Right lobe of liver (tissue), 4 donors: ENCODE measurements around the gene ZNF79.

Experiments
- POLR2A ChIP-seq: fragments of 450-650 bp; IDR thresholded peaks from one replicate; pipeline ENCODE4 v1.6.1; 2017; ENCODE audit warnings: antibody characterized with exemption, mild to moderate bottlenecking
- TF ChIP-seq, protein P1 (sequence below), 4 donors: fragments of 200-600 bp in 3 of 4; fragments of 450-650 bp in 1 of 4; IDR thresholded peaks; one replicate each; pipeline versions ENCODE4 v1.5.1 to v1.8.0; 2016 to 2022; ENCODE audit warnings: antibody characterized with exemption in 4 of 4, mild to moderate bottlenecking in 2 of 4
- donor health status: DM: no; HTN: no; CAD: no.
- donor health status: DM: no; HTN: no; CAD: no.
- donor health status: DM: no; HTN: yes; CAD: no.

DNA sequence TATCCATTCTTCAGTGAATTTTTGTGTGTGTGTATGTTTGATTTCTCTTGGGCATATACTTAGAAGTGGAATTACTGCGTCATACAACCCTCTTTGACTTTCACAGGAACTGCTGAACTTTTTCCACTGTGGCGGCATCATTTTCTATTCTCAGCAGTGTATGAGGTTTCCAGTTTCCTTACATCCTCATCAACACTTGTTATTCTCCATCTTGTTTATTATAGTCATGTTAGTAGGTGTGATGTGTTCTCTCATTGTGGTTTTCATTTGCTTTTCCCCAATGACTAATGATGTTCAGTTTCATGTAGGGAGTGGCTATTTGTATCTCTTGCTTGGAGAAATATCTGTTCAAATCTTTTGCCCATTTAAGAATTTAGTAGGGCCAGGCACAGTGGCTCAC is 2.6 kb downstream of the ZNF79 start:
- TF ChIP-seq, protein P1, sequence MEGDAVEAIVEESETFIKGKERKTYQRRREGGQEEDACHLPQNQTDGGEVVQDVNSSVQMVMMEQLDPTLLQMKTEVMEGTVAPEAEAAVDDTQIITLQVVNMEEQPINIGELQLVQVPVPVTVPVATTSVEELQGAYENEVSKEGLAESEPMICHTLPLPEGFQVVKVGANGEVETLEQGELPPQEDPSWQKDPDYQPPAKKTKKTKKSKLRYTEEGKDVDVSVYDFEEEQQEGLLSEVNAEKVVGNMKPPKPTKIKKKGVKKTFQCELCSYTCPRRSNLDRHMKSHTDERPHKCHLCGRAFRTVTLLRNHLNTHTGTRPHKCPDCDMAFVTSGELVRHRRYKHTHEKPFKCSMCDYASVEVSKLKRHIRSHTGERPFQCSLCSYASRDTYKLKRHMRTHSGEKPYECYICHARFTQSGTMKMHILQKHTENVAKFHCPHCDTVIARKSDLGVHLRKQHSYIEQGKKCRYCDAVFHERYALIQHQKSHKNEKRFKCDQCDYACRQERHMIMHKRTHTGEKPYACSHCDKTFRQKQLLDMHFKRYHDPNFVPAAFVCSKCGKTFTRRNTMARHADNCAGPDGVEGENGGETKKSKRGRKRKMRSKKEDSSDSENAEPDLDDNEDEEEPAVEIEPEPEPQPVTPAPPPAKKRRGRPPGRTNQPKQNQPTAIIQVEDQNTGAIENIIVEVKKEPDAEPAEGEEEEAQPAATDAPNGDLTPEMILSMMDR (IDR thresholded peaks at IDR 0.05) = no peak
- no peak for TF ChIP-seq POLR2A
